K562 treated with DMSO at 1 percent for 12 hours (cell line): ENCODE results near the gene WHAMM. TPM values are rescaled to one million over a fixed set of nuclear protein-coding genes. Genes with fewer than 3 reads are reported as not detected.

Experiments
- total RNA-seq: library from RNA; unstranded; fragments of 300-600 nt; gene quantifications from 2 replicates; pipeline ENCODE4 v1.2.3, GENCODE V29; 2022; ENCODE audit not compliant: insufficient read depth

Gene WHAMM
- 3.3 and 8.9 TPM in 2 replicates for total RNA-seq

GRCh38 chr15:82809308-82810060 is at the start of gene WHAMM:
Gene WHAMM (plus strand): TSS chr15:82809628. CDS start chr15:82809727, 99 bp downstream.

DNA sequence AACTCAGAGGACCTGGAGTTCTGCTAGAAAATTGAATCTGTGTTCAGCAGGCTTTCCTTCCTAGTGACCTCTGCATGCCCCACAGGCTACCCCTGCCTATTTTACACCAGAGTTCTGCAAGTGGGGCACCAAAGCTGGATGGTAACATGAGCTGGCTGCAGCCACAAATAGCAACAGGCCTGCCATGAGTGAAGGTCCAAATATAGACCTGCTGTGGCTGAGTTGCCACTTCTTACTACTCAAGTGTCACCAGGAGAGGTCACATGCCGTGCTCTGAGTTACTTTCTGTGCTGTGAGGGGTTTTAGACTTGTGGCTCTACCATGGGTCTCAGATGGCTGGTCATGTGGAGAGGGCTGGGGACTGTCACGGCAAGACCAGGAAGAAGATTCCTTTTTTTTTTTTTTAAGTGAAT is 3.4 kb upstream of the WHAMM start, which contains the start of gene FSD2:
Gene FSD2 (minus strand): TSS at position 76 of the 413 bp plus-strand sequence. CDS start 18,679 bp downstream, outside the sequence.

Other genes with a start within 250 kb of the WHAMM start
- gene CPEB1, start 162.3 kb upstream of the WHAMM start, total RNA-seq, result 4.9 and 12.6 TPM in 2 replicates
- 0.50 and 1.3 TPM in 2 replicates for gene AP3B2, start 99.8 kb upstream of the WHAMM start, total RNA-seq
- gene FSD2, start 3.6 kb upstream of the WHAMM start, total RNA-seq, result not detected in 2 replicates
- gene HOMER2, start 143.1 kb downstream of the WHAMM start, total RNA-seq, result not detected in 2 replicates
- gene RAMAC, start 176.6 kb downstream of the WHAMM start, total RNA-seq, result 28.4 and 47.1 TPM in 2 replicates
- 12.4 and 30.6 TPM in 2 replicates for gene C15orf40, start 202.0 kb downstream of the WHAMM start, total RNA-seq